ENCODE data around the gene MOB1B.

GRCh38 chr4:70895405-70895804 is 6.8 kb upstream of the MOB1B start:
- no peak for TF ChIP-seq POLR2A (IDR thresholded peaks at IDR 0.05)
- TF ChIP-seq, protein P1, sequence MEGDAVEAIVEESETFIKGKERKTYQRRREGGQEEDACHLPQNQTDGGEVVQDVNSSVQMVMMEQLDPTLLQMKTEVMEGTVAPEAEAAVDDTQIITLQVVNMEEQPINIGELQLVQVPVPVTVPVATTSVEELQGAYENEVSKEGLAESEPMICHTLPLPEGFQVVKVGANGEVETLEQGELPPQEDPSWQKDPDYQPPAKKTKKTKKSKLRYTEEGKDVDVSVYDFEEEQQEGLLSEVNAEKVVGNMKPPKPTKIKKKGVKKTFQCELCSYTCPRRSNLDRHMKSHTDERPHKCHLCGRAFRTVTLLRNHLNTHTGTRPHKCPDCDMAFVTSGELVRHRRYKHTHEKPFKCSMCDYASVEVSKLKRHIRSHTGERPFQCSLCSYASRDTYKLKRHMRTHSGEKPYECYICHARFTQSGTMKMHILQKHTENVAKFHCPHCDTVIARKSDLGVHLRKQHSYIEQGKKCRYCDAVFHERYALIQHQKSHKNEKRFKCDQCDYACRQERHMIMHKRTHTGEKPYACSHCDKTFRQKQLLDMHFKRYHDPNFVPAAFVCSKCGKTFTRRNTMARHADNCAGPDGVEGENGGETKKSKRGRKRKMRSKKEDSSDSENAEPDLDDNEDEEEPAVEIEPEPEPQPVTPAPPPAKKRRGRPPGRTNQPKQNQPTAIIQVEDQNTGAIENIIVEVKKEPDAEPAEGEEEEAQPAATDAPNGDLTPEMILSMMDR (IDR thresholded peaks at IDR 0.05): no peak
